ENCODE results near the gene TIAM1.

DNA sequence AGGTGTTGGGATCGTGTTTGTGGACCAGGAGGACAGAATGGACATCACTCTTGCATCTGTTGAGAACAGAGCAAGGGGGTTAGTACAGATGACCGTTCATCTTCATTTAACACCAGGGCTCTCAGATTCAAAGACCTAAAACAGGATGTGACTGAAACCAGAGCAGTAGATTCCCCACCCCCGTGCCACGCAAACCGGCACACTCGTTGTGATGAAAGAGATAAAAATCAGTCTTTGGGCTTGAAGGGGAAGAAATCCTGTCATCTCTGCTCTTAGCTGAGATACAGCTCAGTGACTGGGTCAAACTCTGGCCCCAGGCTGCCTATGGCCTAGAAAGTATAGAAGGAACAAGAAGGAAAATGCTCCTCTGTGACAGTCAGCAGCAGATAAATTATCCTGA lies 159.6 kb downstream of the TIAM1 start:
- TF ChIP-seq CTCF (IDR thresholded peaks at IDR 0.05) (no peak), EP300 (IDR thresholded peaks at IDR 0.05) (no peak)
